ENCODE results near the gene CYGB. TPM values are rescaled to one million over a fixed set of nuclear protein-coding genes. Genes with fewer than 3 reads are reported as not detected.

CYGB gene
- total and polyA plus RNA-seq, 2 of the 13 experiments (the other 11 are each of a cell fraction or from before 2014, with no cell fraction given) = 18.9 to 27.1 TPM

DNA sequence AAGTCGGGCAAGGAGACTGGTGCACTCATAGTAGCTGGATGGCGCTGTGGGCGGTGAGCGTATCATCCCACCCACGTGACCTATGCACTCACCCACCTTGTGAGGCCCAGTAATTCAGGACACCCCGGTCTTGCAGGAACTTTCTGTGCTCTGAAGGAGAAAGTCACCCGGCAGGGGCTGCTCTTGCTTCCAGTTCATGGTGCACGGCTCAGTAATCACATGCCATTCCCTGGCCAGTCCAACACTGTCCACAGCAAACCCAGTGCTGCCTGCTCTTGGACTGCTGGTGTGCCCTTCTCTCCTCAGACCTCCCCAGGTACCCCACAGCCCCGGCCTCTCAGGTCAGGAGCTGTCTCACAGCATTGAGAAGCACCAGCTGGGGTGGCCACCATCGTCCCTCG, 19.9 kb downstream of the CYGB start (continued):
- TF ChIP-seq ARID5B (CRISPR knock-in tag; IDR thresholded peaks at IDR 0.05) (peak; percentile 27; the same call in 1 of the 2 replicates), PRDM4 (CRISPR knock-in tag; IDR thresholded peaks at IDR 0.05; ENCODE audit: borderline replicate concordance) (no peak), ZNF274 (CRISPR knock-in tag; IDR thresholded peaks at IDR 0.05) (0 out of 2 replicates have a peak, but pooled peaks have one; percentile 16), ZNF660 (CRISPR knock-in tag; IDR thresholded peaks at IDR 0.05; ENCODE audit: borderline replicate concordance, low read depth) (no peak), MTA3 (CRISPR knock-in tag; IDR thresholded peaks at IDR 0.05) (no peak), HHEX (CRISPR knock-in tag; IDR thresholded peaks at IDR 0.05) (no peak), KDM3A (CRISPR knock-in tag; IDR thresholded peaks at IDR 0.05; ENCODE audit: low read depth) (no peak), PAF1 (CRISPR knock-in tag; IDR thresholded peaks at IDR 0.05) (no peak), ZFP37 (CRISPR knock-in tag; IDR thresholded peaks at IDR 0.05; ENCODE audit: borderline replicate concordance) (no peak), FOXA1 (IDR thresholded peaks at IDR 0.05) (no peak), FOXA1 (CRISPR knock-in tag; IDR thresholded peaks at IDR 0.05) (no peak), ZNF260 (CRISPR knock-in tag; IDR thresholded peaks at IDR 0.05; ENCODE audit: borderline replicate concordance, low read depth) (no peak), YEATS2 (CRISPR knock-in tag; IDR thresholded peaks at IDR 0.05; ENCODE audit: borderline replicate concordance) (no peak), ZNF101 (CRISPR knock-in tag; IDR thresholded peaks at IDR 0.05; ENCODE audit: borderline replicate concordance, low read depth) (no peak)
- TF ChIP-seq, protein P1, sequence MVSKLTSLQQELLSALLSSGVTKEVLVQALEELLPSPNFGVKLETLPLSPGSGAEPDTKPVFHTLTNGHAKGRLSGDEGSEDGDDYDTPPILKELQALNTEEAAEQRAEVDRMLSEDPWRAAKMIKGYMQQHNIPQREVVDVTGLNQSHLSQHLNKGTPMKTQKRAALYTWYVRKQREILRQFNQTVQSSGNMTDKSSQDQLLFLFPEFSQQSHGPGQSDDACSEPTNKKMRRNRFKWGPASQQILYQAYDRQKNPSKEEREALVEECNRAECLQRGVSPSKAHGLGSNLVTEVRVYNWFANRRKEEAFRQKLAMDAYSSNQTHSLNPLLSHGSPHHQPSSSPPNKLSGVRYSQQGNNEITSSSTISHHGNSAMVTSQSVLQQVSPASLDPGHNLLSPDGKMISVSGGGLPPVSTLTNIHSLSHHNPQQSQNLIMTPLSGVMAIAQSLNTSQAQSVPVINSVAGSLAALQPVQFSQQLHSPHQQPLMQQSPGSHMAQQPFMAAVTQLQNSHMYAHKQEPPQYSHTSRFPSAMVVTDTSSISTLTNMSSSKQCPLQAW (CRISPR knock-in tag; IDR thresholded peaks at IDR 0.05) = no peak
